NCI-H146 treated with DMSO at 0.1 percent for 48 hours (cell line): ENCODE measurements around the gene NADK2.

Experiments
- DNase-seq: peaks from one replicate; lab custom pipeline; 2025; ENCODE audit not compliant: unreplicated experiment; lab: John Stamatoyannopoulos, UW

Gene NADK2

GRCh38 chr5:36164461-36164860 is 77.3 kb downstream of the NADK2 start:
- DNase-seq, result no peak

GRCh38 chr5:36162810-36163486 is 78.8 kb downstream of the NADK2 start:
- DNase-seq, result no peak

- DNase-seq, result no peak
Observed at GRCh38 chr5:36161361-36161760, 80.4 kb downstream of the NADK2 start.

- DNase-seq, result no peak
Observed at GRCh38 chr5:36160617-36161016, 81.1 kb downstream of the NADK2 start.

- no peak for DNase-seq
Observed at GRCh38 chr5:36158144-36158543, 83.6 kb downstream of the NADK2 start.

GRCh38 chr5:36156619-36157018 is 85.1 kb downstream of the NADK2 start:
- no peak for DNase-seq

- DNase-seq, result no peak
Observed at GRCh38 chr5:36156121-36156601, 85.6 kb downstream of the NADK2 start.

- DNase-seq, result no peak
Observed at GRCh38 chr5:36155291-36155690, 86.4 kb downstream of the NADK2 start.

GRCh38 chr5:36153726-36154125 is 88.0 kb downstream of the NADK2 start:
- no peak for DNase-seq

- no peak for DNase-seq
Observed at GRCh38 chr5:36153298-36153677, 88.4 kb downstream of the NADK2 start.

- no peak for DNase-seq
Observed at GRCh38 chr5:36152324-36153297, 89.1 kb downstream of the NADK2 start.

GRCh38 chr5:36151434-36152323 is 90.0 kb downstream of the NADK2 start, which contains the start of the genes LMBRD2 and SKP2:
Gene LMBRD2, minus strand, starts transcription at chr5:36151887. Its CDS starts 8,538 bp downstream, at chr5:36143349.
Gene SKP2, plus strand, starts transcription at chr5:36152111. Its CDS starts 152 bp downstream, at chr5:36152263.
- DNase-seq, result peak; percentile 97

- peak; percentile 26 for DNase-seq
Observed at GRCh38 chr5:36150676-36151433, 90.9 kb downstream of the NADK2 start.

- no peak for DNase-seq
Observed at GRCh38 chr5:36147681-36148080, 94.0 kb downstream of the NADK2 start.

- no peak for DNase-seq
Observed at GRCh38 chr5:36146390-36146789, 95.3 kb downstream of the NADK2 start.

- DNase-seq, result no peak
Observed at GRCh38 chr5:36145311-36145710, 96.4 kb downstream of the NADK2 start.
